Heart right ventricle (tissue), 16 donors: ENCODE results near the gene EEF2. TPM values are rescaled to one million over a fixed set of nuclear protein-coding genes. Genes with fewer than 3 reads are reported as not detected.

ENCODE experiments used
- ATAC-seq, 8 donors: fragments of 200-7000 bp; cut with Tn5 transposase; one replicate each; pipeline ENCODE4 v1.9.1; 2020; ENCODE audit warnings: mild to moderate bottlenecking in 8 of 8, moderate library complexity in 8 of 8, moderate number of reproducible peaks in 1 of 8
- DNase-seq, 2 donors: peaks; one replicate each; pipeline ENCODE4 v3.0.0-alpha.2; 2020
- H3K27ac ChIP-seq, 10 donors: fragments of 200-600 bp; sonication (generic) in 2 of 10; one replicate each; pipeline versions ENCODE4 v1.5.0 to v1.8.0; 2020 to 2022; ENCODE audit warnings: mild to moderate bottlenecking in 3 of 10
- H3K27me3 ChIP-seq, 7 donors: fragments of 200-600 bp; one replicate each; pipeline ENCODE4 v1.8.0; 2021 to 2022; ENCODE audit warnings: mild to moderate bottlenecking in 2 of 7
- H3K36me3 ChIP-seq, 9 donors: fragments of 200-600 bp; sonication (generic) in 1 of 9; one replicate each; pipeline versions ENCODE4 v1.5.0 to v1.8.0; 2020 to 2022; ENCODE audit warnings: mild to moderate bottlenecking in 2 of 9
- H3K4me1 ChIP-seq, 9 donors: fragments of 200-600 bp; sonication (generic) in 1 of 9; one replicate each; pipeline versions ENCODE4 v1.5.0 to v1.8.0; 2020 to 2022; ENCODE audit warnings: mild to moderate bottlenecking in 4 of 9
- H3K4me3 ChIP-seq, 10 donors: fragments of 200-600 bp; sonication (generic) in 2 of 10; one replicate each; pipeline versions ENCODE4 v1.5.0 to v1.8.0; 2020 to 2022; ENCODE audit warnings: mild to moderate bottlenecking in 7 of 10, moderate library complexity in 2 of 10
- H3K9me3 ChIP-seq, 11 donors: fragments of 200-600 bp in 10 of 11; sonication (generic) in 2 of 11; one replicate each; pipeline versions ENCODE4 v1.5.0 to v1.8.0; 2013 to 2022; ENCODE audit warnings: mild to moderate bottlenecking in 2 of 11, control low read depth in 1 of 11, moderate library complexity in 1 of 11
- WGBS, 2 donors: extraction: QIAGEN DNeasy Blood & Tissue Kit; methylation state at CpG; one replicate each; pipeline ENCODE4 v1.1.7; 2013; ENCODE audit warnings: inconsistent platforms in 1 of 2; 5-methylcytosine and 5-hydroxymethylcytosine counted together
- intact Hi-C, 10 donors: fragments of 100-400 bp; cut with DNase I; formaldehyde crosslinking; loops; one replicate each; pipeline versions ENCODE4 v1.11.1 to v1.14.2; 2022
- polyA plus RNA-seq, 2 donors: library from polyadenylated mRNA; stranded (reverse); fragments of 200-250 nt; gene quantifications; one replicate each; pipeline ENCODE4 v1.2.3, GENCODE V29; 2013
- total RNA-seq, 10 donors: library from RNA; stranded (reverse); fragmentation: NEBNext Ultra II Directional in 3 of 10; extraction: Animal tissue kit (Norgen Biotek cat#: 25700) in 3 of 10; gene quantifications; one replicate each; pipeline versions ENCODE4 v1.2.1 to v1.2.4, GENCODE V29; 2021 to 2023
- TF ChIP-seq, protein P1 (sequence below), 9 donors: fragments of 200-600 bp; sonication (generic) in 2 of 9; IDR thresholded peaks; one replicate each; pipeline versions ENCODE4 v1.5.0 to v1.8.0; 2021 to 2022; ENCODE audit warnings: antibody characterized with exemption in 9 of 9, mild to moderate bottlenecking in 5 of 9, moderate library complexity in 1 of 9
- donor health status: Arrhythmogenic right ventricular cardiomyopathy.
- donor health status: ischemic (EF 13 %, LVEDD 7.1; RV severe dilation, severe dysfunction).
- donor health status: healthy with polysubstance abuse.
- donor health status: DM: no; HTN: yes; CAD: no.
- donor health status: DM: no; HTN: no; CAD: no.
- donor health status: ischemic (EF 25% LVEDD 6.9; RV normal size, moderate dysfunction).
- donor health status: ischemic (EF 25% LVEDD 5.7; RV mildly dilated, moderate dysfunction).
- donor health status: healthy.
- donor health status: DM: yes; HTN: yes; CAD: no.
- donor health status: Ischemic cardiomyopathy.
- donor health status: ischemic (EF 35%, LVEDD 5.7; RV mildly dilated, moderate dysfunction).
- donor health status: nonischemic (EF 11% LVEDD 7.7; RV severe dilation, severe dysfunction).
- donor health status: DM: yes; HTN: yes; CAD: no.
- donor health status: PGD.
- donor health status: ischemic (EF 29% LVEDD 5.4; RV normal size, mild dysfunction).
- donor health status: nonischemic (EF 23%, LVEDD 6.1; RV moderate dilation, normal function).

The EEF2 gene
- total and polyA plus RNA-seq, 12 donors, result 704 to 2,887 (median 2,554) TPM

DNA sequence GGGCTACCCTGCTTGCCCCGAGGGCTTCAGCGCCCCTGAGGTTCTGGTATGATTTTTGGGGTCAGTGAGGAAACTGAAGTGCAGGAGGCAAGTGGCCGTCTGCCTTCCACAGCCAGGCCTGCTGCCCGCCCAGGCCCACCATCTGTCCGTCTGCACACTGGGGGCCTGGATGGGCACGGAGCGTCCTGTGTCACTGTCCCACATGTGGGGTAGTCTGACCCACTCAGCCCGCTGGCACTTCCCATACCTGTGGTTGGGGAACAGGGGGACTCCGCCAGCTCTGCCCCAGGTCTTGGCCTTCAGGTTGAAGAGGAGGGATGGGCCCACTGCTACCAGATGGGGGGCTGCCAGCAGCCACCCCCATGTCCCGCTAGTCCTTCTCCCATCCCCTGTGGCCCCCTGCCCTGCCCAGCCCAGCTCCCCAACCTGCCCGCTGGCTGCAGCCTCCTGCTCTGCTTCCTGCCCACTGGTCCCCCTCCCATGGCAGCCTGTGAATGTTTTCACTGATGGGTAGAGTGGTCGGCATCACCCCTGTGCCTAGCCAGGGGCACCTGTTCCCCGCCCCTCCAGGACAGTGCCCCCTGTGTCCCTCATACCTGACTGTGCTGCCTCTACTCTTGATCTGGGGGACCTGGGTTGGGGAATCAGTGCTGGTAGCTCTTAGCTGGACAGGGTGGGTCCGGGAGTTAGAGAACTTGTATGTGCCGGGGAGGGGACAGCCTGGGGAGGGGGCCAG is 31.8 kb upstream of the EEF2 start:
- peak overlapping the region in 3 of 10 donors; percentile 77 to 87 (median 84) for H3K27ac ChIP-seq
- peaks cover 0 to 82% (median 22%) of the 10 kb centered on the region in 9 donors for H3K36me3 ChIP-seq
- DNase-seq (no peak), ATAC-seq (no peak)
- no peaks in the 10 kb centered on the region for H3K27me3 ChIP-seq
- peaks cover 0 to 6% (median 0%) of the 10 kb centered on the region in 11 donors for H3K9me3 ChIP-seq
- no peak overlapping the region for H3K4me3 ChIP-seq
- WGBS, 2 donors, result 95 to 96% methylated on average over 15 of the region's 15 CpGs
- intact Hi-C loops, result loop anchor here in 1 of 10 donors (5.0 kb wide), 1 partner anchor 45 kb away; no protein-coding TSS in a partner anchor
- peaks cover 10 to 53% (median 44%) of the 10 kb centered on the region in 9 donors for H3K4me1 ChIP-seq
- TF ChIP-seq, protein P1, sequence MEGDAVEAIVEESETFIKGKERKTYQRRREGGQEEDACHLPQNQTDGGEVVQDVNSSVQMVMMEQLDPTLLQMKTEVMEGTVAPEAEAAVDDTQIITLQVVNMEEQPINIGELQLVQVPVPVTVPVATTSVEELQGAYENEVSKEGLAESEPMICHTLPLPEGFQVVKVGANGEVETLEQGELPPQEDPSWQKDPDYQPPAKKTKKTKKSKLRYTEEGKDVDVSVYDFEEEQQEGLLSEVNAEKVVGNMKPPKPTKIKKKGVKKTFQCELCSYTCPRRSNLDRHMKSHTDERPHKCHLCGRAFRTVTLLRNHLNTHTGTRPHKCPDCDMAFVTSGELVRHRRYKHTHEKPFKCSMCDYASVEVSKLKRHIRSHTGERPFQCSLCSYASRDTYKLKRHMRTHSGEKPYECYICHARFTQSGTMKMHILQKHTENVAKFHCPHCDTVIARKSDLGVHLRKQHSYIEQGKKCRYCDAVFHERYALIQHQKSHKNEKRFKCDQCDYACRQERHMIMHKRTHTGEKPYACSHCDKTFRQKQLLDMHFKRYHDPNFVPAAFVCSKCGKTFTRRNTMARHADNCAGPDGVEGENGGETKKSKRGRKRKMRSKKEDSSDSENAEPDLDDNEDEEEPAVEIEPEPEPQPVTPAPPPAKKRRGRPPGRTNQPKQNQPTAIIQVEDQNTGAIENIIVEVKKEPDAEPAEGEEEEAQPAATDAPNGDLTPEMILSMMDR (IDR thresholded peaks at IDR 0.05), result no peak

DNA sequence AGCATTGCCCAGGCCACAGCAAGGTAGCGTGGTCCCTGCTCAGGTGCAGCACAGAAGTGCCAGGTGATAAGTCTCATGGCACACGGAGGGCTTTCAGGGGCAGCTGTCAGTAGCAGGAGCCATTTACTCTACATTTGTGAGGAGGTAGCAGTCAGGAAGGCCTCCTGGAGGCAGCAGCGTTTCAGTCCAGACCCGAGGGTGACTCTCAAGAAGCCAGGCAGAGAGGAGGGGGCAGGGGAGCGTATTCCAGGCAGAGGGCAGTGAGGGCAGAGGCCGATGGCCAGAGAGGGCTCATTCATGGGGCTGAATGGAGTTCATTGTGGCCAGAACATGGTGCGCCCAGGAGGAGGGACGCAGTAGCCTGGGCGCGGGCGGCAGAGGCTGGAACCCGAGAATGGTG is 31.2 kb upstream of the EEF2 start:
- Histone ChIP-seq H3K9me3 (peaks cover 0 to under 1% (median 0%) of the 10 kb centered on the region in 11 donors), H3K27me3 (no peaks in the 10 kb centered on the region), H3K36me3 (peaks cover 0 to 78% (median 22%) of the 10 kb centered on the region in 9 donors), H3K27ac (peak overlapping the region in 9 of 10 donors; percentile 26 to 87 (median 75)), H3K4me3 (peak overlapping the region in 1 of 10 donors; percentile 27), H3K4me1 (peaks cover 11 to 55% (median 46%) of the 10 kb centered on the region in 9 donors)
- ATAC-seq (no peak), DNase-seq (no peak)
- TF ChIP-seq, protein P1 (IDR thresholded peaks at IDR 0.05), result no peak
- intact Hi-C loops, result loop anchor here in 1 of 10 donors (5.0 kb wide), 1 partner anchor 46 kb away; no protein-coding TSS in a partner anchor
- 86 to 91% methylated on average over 12 of the region's 12 CpGs for WGBS, 2 donors

DNA sequence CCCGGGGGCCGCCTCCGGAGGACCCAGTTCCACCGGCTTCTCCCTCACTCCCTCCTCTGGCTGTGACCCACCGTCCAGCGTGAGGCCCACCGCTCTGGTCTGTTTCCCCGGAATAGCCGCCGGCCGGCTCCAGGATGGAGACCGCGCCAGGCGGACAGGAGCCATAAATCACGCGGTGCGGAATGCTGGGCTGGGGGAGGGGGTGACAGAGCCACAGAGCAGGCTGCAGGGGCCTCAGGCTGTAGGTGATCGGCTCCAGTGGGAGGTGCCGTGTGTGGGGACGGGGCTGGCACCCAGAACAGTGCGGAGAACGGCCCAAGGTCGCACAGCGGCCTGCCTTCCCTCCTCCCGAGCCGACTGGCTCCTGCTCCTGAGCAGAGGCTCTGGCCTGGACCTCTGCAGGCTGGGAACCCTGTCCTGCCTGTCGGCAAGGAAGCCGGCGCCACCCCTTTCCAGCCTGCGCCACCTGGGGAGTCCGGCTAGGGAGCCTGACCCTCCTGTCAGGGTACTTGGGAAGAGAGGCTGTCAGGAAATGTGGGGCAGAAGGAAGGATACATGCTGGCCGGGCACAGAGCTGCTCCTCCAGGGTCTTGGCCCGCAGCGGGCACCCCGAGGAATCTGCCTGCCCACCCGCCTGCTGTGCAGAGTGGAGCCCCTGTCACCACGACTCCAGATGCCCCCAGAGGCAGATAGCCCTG is 30.6 kb upstream of the EEF2 start:
- H3K27ac ChIP-seq, result peak overlapping the region; percentile 26 to 87 (median 75)
- TF ChIP-seq, protein P1 (IDR thresholded peaks at IDR 0.05), result no peak
- peaks cover 0 to 78% (median 22%) of the 10 kb centered on the region in 9 donors for H3K36me3 ChIP-seq
- intact Hi-C loops, result loop anchor here in 1 of 10 donors (5.0 kb wide), 1 partner anchor 46 kb away; no protein-coding TSS in a partner anchor
- no peaks in the 10 kb centered on the region for H3K9me3 ChIP-seq
- 67 to 77% methylated on average over 37 of the region's 37 CpGs for WGBS, 2 donors
- H3K4me1 ChIP-seq, result peaks cover 16 to 61% (median 52%) of the 10 kb centered on the region in 9 donors
- no peaks in the 10 kb centered on the region for H3K27me3 ChIP-seq
- ATAC-seq (peak in 4 of 8 donors; percentile 5 to 34 (median 12)), DNase-seq (no peak)
- peak overlapping the region in 9 of 10 donors; percentile 2 to 43 (median 30) for H3K4me3 ChIP-seq
